ENCODE data around the gene TOM1L2.
A peak's percentile ranks its signal among the peaks of the same experiment; 100 is the strongest.

TOM1L2 gene

DNA sequence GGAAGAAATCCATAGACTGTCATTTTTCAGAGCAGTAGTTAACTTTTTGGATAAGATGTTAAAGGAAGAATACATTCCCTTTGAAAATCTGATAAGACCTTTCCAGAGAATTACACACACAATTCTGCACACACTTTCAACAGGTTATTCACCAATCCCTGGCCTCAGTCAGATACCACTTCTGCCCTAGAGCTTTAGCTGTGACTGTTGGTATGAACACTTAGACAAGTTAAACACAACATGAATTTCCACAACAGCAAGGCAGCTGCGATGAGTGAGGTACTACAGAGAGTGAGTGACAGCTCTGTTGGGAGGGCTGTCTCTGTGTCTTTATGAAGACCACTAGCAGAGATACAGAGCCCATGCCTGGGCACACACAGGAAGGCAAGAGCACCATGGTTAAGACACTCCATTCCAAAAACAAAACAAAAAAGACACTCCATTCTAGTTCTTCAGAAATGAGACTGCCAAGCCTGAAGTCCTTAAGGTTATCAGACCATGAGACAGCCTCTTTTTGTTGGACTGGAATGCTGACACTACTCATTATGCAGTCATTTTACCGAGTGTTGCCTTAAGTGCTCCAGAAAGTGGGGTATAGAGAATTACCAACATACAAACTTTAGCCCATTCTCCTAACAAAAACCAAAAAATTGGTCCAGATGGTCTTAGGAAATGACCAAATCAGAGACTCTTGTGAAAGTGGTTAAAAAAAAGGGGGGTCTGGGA lies 42.4 kb downstream of the TOM1L2 start:
- H3K36me3 ChIP-seq (ENCODE audit: insufficient read depth, low read length): no peaks in the 10 kb centered on the region
- no peak overlapping the region for H3K4me3 ChIP-seq (ENCODE audit: low read length)
- H2AFZ ChIP-seq (ENCODE audit: low read depth, low read length): no peak overlapping the region
- H3K27me3 ChIP-seq (ENCODE audit: insufficient read depth, low read length): no peaks in the 10 kb centered on the region
- peaks cover 45% of the 10 kb centered on the region for H3K4me1 ChIP-seq (ENCODE audit: insufficient read depth, low read length)
- no peaks in the 10 kb centered on the region for H3K9me3 ChIP-seq (ENCODE audit: low read length)

DNA sequence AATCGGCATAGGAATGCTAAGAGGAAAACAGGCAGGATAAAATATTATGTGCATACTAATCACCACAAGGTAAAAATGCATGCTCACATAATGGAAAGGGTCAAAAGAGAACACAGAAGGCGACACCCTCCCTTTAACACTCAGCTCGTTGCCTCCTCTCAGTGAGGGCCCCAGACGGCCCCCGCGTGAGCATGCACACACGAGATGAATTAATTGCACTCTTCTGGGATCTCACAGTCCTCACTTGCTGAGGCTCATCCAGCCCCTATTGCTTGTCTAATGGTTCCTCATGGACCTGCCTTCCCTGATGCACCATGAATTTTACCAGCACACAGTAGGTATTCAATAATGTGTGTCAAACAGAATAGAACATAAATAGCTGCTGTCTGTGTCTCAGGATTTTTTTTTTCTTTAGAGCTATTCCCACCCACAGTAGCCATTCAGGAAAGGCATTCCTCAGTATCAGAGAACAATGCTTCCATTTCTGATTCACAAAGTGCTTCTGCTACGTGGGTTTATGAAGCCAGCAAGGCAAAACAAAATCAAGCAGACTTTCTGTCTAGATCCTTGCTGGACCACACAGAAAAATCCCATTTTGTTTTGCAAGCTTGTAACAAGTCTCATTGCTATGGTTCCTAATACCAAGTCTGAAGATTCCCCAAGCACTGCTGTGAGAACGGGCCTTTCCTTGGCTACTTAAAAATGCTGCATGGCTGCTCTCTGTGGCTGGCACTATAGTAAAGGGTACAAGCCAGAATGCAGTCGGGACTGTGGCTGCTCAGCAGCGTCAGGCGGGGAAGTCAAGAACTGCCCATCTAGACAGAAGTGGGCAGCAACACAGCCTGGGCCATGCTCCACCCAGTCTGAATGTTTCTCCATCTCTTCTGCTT lies 43.6 kb downstream of the TOM1L2 start:
- Histone ChIP-seq H2AFZ (ENCODE audit: low read depth, low read length) (no peak overlapping the region), H3K27me3 (ENCODE audit: insufficient read depth, low read length) (no peaks in the 10 kb centered on the region), H3K4me3 (ENCODE audit: low read length) (peak overlapping the region; percentile 0), H3K36me3 (ENCODE audit: insufficient read depth, low read length) (no peaks in the 10 kb centered on the region), H3K4me1 (ENCODE audit: insufficient read depth, low read length) (peaks cover 36% of the 10 kb centered on the region), H3K9me3 (ENCODE audit: low read length) (no peaks in the 10 kb centered on the region)

DNA sequence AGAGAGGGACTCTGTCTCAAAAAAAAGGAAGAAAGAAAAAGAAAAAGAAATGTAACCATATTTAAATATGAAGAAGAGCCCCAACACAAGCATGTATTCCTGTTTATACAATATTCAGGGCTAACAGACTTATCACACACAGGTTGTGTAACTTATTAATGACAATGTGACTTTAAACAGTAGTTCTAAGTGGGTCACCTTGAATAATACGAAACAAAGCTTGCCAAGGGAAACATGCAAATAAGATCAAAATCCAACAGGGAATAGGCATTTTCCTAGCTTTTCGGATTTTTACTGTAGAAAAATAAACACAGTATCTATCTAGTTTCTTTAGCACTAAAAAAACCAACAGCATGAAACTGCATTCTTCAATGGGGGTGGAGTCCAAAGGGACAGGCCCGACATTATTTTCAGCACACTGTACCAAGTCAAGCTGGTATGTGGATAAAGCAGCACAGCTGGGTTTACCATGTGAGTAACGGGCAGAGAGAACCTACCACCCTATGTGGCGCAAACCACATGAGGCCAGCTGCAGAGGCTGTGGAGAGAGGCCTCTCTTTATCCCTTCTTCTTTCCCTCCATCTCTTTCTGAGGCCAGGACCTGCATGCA lies 45.3 kb downstream of the TOM1L2 start:
- Histone ChIP-seq H2AFZ (ENCODE audit: low read depth, low read length) (no peak overlapping the region), H3K27me3 (ENCODE audit: insufficient read depth, low read length) (no peaks in the 10 kb centered on the region), H3K9me3 (ENCODE audit: low read length) (no peaks in the 10 kb centered on the region), H3K4me1 (ENCODE audit: insufficient read depth, low read length) (peaks cover 47% of the 10 kb centered on the region), H3K4me3 (ENCODE audit: low read length) (no peak overlapping the region), H3K36me3 (ENCODE audit: insufficient read depth, low read length) (no peaks in the 10 kb centered on the region)

DNA sequence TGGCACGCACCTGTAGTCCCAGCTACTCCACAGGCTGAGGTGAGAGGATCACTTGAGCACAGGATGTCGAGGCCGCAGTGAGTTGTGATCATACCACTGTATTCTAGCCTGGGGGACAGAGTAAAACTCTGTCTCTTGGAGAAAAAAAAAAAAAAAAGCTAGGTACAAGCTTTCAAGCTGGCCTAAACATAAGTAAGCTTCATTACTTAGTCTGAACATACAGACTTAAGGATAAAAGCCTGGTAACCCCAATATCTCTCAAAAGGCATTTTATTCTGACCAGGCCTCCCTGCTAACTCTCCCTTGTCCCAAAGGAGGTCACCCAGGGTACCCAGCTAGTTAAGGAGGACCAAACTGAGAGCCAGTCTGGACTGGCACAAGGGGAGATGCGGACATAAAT lies 46.2 kb downstream of the TOM1L2 start:
- Histone ChIP-seq H3K36me3 (ENCODE audit: insufficient read depth, low read length) (no peaks in the 10 kb centered on the region), H3K4me1 (ENCODE audit: insufficient read depth, low read length) (peaks cover 56% of the 10 kb centered on the region), H3K27me3 (ENCODE audit: insufficient read depth, low read length) (no peaks in the 10 kb centered on the region), H3K9me3 (ENCODE audit: low read length) (no peaks in the 10 kb centered on the region), H2AFZ (ENCODE audit: low read depth, low read length) (no peak overlapping the region), H3K4me3 (ENCODE audit: low read length) (no peak overlapping the region)

DNA sequence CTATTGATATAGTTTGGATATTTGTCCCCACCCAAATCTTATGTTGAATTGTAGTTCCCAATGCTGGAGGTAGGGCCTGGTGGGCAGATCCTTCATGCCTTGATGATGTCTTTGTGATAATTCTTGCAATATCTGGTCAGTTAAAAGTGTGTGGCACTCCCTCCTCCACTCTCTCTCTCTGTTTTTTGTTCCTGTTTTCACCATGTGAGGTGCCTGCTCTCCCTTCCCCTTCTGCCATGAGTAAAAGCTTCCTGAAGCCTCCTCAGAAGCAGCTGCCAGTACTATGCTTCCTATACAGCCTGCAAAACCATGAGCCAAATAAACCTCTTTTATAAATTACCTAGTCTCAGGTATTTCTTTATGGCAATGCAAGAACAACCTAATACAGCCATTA lies 47.3 kb downstream of the TOM1L2 start:
- Histone ChIP-seq H3K4me1 (ENCODE audit: insufficient read depth, low read length) (peaks cover 54% of the 10 kb centered on the region), H3K4me3 (ENCODE audit: low read length) (no peak overlapping the region), H3K9me3 (ENCODE audit: low read length) (no peaks in the 10 kb centered on the region), H3K27me3 (ENCODE audit: insufficient read depth, low read length) (no peaks in the 10 kb centered on the region), H2AFZ (ENCODE audit: low read depth, low read length) (no peak overlapping the region), H3K36me3 (ENCODE audit: insufficient read depth, low read length) (no peaks in the 10 kb centered on the region)

DNA sequence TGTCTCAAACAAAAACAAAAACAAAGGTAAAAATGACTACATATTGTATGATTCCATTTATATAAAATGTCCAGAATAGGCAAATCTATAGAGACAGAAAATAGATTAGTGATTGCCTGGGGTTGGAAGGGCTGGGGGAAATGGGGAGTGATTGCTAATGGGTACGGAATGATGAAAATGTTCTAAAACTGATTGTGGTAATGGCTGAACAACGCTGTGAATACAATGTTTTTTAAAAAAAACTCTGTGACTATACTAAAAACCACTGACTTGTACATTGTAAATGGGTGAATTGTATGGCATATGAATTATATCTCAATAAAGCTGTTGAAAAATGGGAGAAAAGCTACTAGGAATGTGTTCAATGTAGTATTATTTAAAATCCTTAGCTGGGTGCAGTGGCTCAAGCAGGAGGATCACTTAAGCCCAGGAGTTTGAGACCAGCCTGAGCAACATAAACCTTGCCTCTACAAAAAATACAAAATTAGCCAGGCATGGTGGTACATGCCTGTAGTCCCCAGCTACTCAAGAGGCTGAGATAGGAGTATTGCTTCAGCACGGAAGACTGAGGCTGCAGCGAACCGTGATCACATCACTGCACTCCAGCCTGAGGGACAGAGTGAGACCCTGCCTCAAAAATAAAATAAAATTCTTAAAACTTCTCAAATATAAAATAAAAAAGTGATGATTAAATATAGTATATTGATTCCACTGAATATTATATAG lies 47.9 kb downstream of the TOM1L2 start:
- Histone ChIP-seq H3K27me3 (ENCODE audit: insufficient read depth, low read length) (no peaks in the 10 kb centered on the region), H3K4me1 (ENCODE audit: insufficient read depth, low read length) (peaks cover 52% of the 10 kb centered on the region)

DNA sequence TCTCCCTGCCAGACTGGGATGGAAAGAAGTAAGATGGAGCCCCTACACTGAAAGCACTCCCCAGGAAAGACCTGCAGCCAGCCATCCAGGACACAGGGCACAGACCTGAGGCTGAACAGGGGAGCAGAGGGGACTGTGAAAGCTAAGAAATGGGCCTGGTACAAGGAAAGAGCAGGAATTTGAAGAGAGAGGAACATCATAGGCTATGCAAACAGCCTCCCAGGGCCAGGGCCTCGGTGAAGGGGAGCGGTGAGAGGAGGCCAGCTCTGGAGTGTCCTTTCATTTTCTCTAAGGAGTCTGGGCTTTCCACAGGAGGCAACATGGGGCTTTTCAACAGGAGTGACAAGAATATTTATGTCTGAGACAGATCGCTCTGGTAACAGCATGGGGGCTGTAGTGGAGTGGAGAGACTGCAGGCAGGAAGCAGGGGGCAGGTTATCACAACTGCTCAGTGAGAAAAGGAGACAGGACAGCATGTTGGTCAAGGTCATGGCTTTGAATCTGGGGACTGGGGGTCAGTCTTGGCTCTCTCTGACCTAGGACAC lies 50.1 kb downstream of the TOM1L2 start:
- Histone ChIP-seq H3K4me3 (ENCODE audit: low read length) (peak overlapping the region; percentile 0), H2AFZ (ENCODE audit: low read depth, low read length) (no peak overlapping the region), H3K9me3 (ENCODE audit: low read length) (no peaks in the 10 kb centered on the region), H3K36me3 (ENCODE audit: insufficient read depth, low read length) (no peaks in the 10 kb centered on the region), H3K4me1 (ENCODE audit: insufficient read depth, low read length) (peaks cover 31% of the 10 kb centered on the region), H3K27me3 (ENCODE audit: insufficient read depth, low read length) (no peaks in the 10 kb centered on the region)

More for the DNA sequence above, 47.9 kb downstream of the TOM1L2 start:
- Histone ChIP-seq H3K36me3 (ENCODE audit: insufficient read depth, low read length) (no peaks in the 10 kb centered on the region), H3K9me3 (ENCODE audit: low read length) (no peaks in the 10 kb centered on the region), H2AFZ (ENCODE audit: low read depth, low read length) (no peak overlapping the region), H3K4me3 (ENCODE audit: low read length) (no peak overlapping the region)

DNA sequence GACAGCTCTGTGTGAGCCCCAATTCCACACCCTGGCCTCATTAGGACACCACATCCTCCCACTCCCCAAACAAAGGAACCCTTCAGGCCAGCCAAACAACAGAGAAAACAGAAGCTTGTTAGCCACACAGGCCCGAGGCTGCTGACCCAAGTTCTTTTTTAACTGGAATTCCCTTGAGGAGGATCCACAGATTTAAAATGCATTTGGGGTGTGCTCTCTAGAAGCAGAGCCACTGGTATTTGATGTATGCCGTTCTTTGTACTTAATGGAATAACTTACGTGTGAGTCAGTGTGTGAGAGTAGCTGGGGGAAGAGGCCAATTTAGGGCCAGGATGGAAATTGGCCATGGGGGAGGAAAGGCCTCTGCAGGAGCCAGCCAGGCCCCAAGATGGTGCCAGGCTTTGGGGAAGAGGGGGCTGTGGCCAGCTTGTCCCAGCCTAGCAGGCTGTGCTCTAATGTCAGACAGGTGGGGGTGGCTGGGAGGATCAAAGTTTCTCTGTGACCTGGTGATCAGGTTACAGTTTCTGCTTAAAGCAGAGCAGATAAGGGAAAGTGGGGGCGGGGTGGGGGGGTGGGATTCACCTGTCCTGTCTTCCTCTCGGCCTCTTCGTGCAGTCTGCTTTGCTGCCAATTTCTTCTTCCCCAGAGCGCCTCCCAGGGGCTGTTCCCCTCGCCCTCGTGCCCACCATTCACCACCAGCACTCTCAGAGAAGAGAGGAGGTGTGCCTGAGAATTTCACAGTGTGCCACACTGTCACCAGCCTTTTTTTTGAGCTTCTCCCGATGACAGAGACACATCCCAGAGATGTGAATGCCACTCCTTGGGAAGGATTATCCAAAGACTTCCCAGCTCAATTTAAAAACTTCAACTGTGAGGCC lies 50.8 kb downstream of the TOM1L2 start:
- Histone ChIP-seq H2AFZ (ENCODE audit: low read depth, low read length) (no peak overlapping the region), H3K36me3 (ENCODE audit: insufficient read depth, low read length) (no peaks in the 10 kb centered on the region), H3K4me1 (ENCODE audit: insufficient read depth, low read length) (peaks cover 28% of the 10 kb centered on the region), H3K9me3 (ENCODE audit: low read length) (no peaks in the 10 kb centered on the region), H3K27me3 (ENCODE audit: insufficient read depth, low read length) (no peaks in the 10 kb centered on the region), H3K4me3 (ENCODE audit: low read length) (no peak overlapping the region)

DNA sequence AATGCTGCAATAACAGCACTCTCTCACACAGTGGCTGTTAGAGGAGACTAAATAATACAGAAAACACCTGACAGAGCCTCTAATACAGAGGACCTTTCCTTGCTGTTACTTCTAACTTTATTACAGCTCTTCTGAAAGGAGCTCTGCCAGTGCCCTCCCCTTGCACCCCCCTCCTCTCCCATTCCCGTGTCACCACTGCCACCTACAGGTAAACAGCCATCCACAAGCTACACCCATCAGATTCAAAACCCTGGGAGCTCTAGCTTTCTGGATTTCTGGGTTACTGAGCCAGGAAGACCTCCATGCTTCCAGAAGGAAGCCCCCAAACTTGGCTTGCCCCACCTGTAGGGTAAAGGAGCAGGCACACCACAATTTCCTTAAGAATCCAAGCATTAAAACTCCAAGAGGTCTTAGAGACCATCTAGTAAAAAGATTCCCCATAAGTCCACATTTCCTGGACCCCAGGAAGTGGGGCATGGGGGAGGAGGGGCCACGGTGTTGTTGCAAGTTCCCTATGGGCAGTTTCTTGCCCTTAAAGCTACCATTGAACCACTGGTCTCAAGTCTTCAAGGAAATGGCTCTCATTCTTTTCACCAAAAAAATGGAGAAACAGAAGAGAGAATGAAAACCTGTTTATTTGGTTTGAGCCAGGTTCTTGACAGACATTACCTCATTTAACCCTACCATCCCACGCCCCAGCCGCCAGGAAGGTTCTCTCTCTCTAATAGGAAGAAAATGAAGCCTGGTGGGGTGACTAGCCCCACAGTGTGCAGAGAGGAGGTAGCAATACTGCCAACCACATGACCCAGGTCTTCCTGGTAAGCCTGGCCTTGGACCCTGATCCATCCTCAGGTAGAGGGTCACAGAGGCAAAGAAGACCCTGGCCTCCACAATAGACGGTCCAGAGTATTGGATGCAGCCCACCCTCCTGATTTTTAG lies 52.8 kb downstream of the TOM1L2 start:
- Histone ChIP-seq H3K27me3 (ENCODE audit: insufficient read depth, low read length) (no peaks in the 10 kb centered on the region), H3K9me3 (ENCODE audit: low read length) (no peaks in the 10 kb centered on the region), H3K4me3 (ENCODE audit: low read length) (no peak overlapping the region), H3K4me1 (ENCODE audit: insufficient read depth, low read length) (peaks cover 31% of the 10 kb centered on the region), H3K36me3 (ENCODE audit: insufficient read depth, low read length) (no peaks in the 10 kb centered on the region), H2AFZ (ENCODE audit: low read depth, low read length) (no peak overlapping the region)

DNA sequence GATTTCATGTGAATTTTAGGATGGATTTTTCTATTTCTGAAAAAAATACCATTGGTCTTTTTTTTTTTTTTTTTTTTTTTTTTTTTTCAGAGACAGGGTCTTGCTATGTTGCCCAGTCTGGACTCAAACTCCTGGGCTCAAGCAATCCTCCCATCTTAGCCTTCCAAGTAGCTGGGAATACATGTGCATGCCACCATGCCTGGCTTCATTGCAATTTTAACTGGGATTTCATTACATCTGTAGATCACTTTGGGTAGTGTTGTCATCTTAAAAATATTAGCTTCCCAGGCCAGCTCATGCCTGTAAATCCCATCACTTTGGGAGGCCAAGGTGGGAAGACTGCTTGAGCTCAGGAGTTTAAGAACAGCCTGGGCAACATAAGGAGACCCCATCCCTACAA lies 54.8 kb downstream of the TOM1L2 start:
- Histone ChIP-seq H3K27me3 (ENCODE audit: insufficient read depth, low read length) (no peaks in the 10 kb centered on the region), H3K4me1 (ENCODE audit: insufficient read depth, low read length) (peaks cover 34% of the 10 kb centered on the region), H3K4me3 (ENCODE audit: low read length) (no peak overlapping the region), H2AFZ (ENCODE audit: low read depth, low read length) (no peak overlapping the region), H3K9me3 (ENCODE audit: low read length) (no peaks in the 10 kb centered on the region), H3K36me3 (ENCODE audit: insufficient read depth, low read length) (no peaks in the 10 kb centered on the region)

DNA sequence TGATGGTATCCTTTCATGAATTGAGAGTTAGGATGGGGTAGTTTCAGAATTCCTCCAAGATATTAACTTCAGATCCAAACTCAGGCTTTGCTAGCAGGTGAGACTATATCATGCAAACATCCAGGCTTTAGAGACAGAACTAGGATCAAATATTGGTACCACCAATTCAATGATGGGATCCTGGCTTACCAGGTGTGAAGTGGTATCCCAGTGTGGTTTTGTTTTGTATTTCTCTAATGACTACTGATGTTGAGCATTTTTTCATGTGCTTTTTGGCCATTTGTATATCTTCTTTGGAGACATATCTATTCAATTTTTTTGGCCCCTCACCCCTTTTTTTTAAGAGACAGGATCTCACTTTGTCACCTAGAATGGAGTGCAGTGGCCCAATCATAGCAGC lies 57.0 kb downstream of the TOM1L2 start:
- Histone ChIP-seq H3K4me3 (ENCODE audit: low read length) (no peak overlapping the region), H2AFZ (ENCODE audit: low read depth, low read length) (no peak overlapping the region), H3K4me1 (ENCODE audit: insufficient read depth, low read length) (peaks cover 25% of the 10 kb centered on the region), H3K27me3 (ENCODE audit: insufficient read depth, low read length) (no peaks in the 10 kb centered on the region), H3K36me3 (ENCODE audit: insufficient read depth, low read length) (no peaks in the 10 kb centered on the region), H3K9me3 (ENCODE audit: low read length) (no peaks in the 10 kb centered on the region)

All from neuron (in vitro differentiated cells).